Measurements from ENCODE around the gene HAPLN1. TPM values are rescaled to one million over a fixed set of nuclear protein-coding genes. Genes with fewer than 3 reads are reported as not detected.

The HAPLN1 gene
- total RNA-seq, 5 donors from 2014 or later (not counting 1 experiment from before 2014, with no cell fraction given): not detected

GRCh38 chr5:83608122-83608521 is 112.5 kb downstream of the HAPLN1 start:
- ChIA-PET POLR2A (interaction anchor here in 1 of 2 donors (0.7 kb wide), 1 partner anchor 1214 kb away, joined by 3 read pairs; no protein-coding TSS in a partner anchor), CTCF (interaction anchor here in 1 of 2 donors (0.7 kb wide), 1 partner anchor 11 kb away, joined by 3 read pairs; no protein-coding TSS in a partner anchor)
- ATAC-seq (replicated peaks in 1 of 4): no peak

DNA sequence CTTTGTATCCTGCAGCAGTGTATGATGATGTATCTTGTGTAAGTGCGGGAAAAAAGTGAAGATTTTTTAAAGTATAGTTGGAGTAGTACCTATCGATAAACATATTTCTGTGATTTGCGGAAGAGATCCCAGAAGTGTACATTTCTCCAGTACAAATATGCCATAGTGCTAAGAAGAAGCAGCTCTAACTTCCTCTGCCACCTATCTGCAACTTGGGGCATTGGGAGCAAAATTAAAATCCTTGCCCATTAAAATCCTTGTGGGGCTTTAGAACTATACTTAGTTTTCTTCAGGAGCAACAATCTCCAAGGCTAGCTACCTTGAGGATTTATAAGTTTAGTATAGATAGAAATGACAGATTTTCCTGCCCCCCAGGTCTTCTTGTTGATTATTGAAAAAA is 125.4 kb downstream of the HAPLN1 start:
- Mint-ChIP-seq H3K9me3 (no peaks in the 10 kb centered on the region), H3K4me3 (no peak overlapping the region), H3K4me1 (no peaks in the 10 kb centered on the region), H3K27me3 (no peaks in the 10 kb centered on the region), H3K27ac (no peak overlapping the region), H3K36me3 (no peaks in the 10 kb centered on the region)
- no peak overlapping the region for H3K27ac ChIP-seq (ENCODE audit: low read length)
- H3K9me3 ChIP-seq: no peaks in the 10 kb centered on the region
- H3K4me1 ChIP-seq (ENCODE audit: control insufficient read depth in 1 of 2, extremely low read depth in 1 of 2, insufficient read depth in 2 of 2, low read length in 2 of 2): no peaks in the 10 kb centered on the region
- no peaks in the 10 kb centered on the region for H3K36me3 ChIP-seq (ENCODE audit: control insufficient read depth in 2 of 2, extremely low read depth in 1 of 2, insufficient read depth in 1 of 2, low read length in 1 of 2)
- no CpG with 5 or more reads among the region's 3 CpGs for WGBS (ENCODE audit: insufficient coverage)
- no peak overlapping the region for H3K4me3 ChIP-seq (ENCODE audit: control insufficient read depth in 1 of 2, extremely low read depth in 1 of 2, low read length in 1 of 2)
- POLR2A ChIA-PET: no interaction called here
- ATAC-seq (replicated peaks in 1 of 4) (no peak), DNase-seq (no peak)
- CTCF ChIA-PET: no interaction called here
- no peaks in the 10 kb centered on the region for H3K27me3 ChIP-seq (replicated peaks in 1 of 2; ENCODE audit: control insufficient read depth in 2 of 2, extremely low read depth in 1 of 2, insufficient read depth in 2 of 2, low read length in 1 of 2)

More at GRCh38 chr5:83608122-83608521, 112.5 kb downstream of the HAPLN1 start:
- Histone ChIP-seq H3K36me3 (ENCODE audit: control insufficient read depth in 2 of 2, extremely low read depth in 1 of 2, insufficient read depth in 1 of 2, low read length in 1 of 2) (no peaks in the 10 kb centered on the region), H3K27me3 (replicated peaks in 1 of 2; ENCODE audit: control insufficient read depth in 2 of 2, extremely low read depth in 1 of 2, insufficient read depth in 2 of 2, low read length in 1 of 2) (no peaks in the 10 kb centered on the region), H3K4me3 (ENCODE audit: control insufficient read depth in 1 of 2, extremely low read depth in 1 of 2, low read length in 1 of 2) (no peak overlapping the region), H3K9me3 (no peaks in the 10 kb centered on the region), H3K4me1 (ENCODE audit: control insufficient read depth in 1 of 2, extremely low read depth in 1 of 2, insufficient read depth in 2 of 2, low read length in 2 of 2) (no peaks in the 10 kb centered on the region), H3K27ac (ENCODE audit: low read length) (no peak overlapping the region)
- Mint-ChIP-seq H3K36me3 (no peaks in the 10 kb centered on the region), H3K27me3 (peaks cover 8 to 9% of the 10 kb centered on the region in 2 donors), H3K4me3 (no peak overlapping the region), H3K4me1 (no peaks in the 10 kb centered on the region), H3K27ac (no peak overlapping the region), H3K9me3 (no peaks in the 10 kb centered on the region)
- DNase-seq: no peak
- whole genome bisulfite sequencing (ENCODE audit: insufficient coverage): 0% methylated on average over 1 of the region's 3 CpGs

DNA sequence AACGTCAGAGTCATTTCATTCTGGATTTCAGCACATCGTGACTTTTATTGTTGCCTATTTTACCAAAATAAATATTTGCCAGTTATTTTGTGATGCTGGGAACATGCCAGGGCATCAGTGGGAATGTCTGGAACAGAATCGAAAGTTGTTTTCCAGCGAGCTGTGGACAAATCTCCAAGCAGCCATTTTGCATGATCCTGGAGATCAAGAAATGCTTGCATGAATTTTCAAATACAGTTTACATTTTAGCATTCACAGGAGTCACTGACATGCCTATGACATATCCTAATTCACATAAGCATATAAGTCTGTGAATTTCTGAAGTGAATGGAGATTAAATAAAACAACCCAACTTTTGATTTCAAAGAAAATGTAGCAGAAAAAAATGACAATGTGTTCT is 129.7 kb downstream of the HAPLN1 start:
- Mint-ChIP-seq H3K27ac (no peak overlapping the region), H3K4me1 (no peaks in the 10 kb centered on the region), H3K4me3 (no peak overlapping the region), H3K36me3 (no peaks in the 10 kb centered on the region), H3K27me3 (peaks cover 0 to 3% of the 10 kb centered on the region in 2 donors), H3K9me3 (no peaks in the 10 kb centered on the region)
- Histone ChIP-seq H3K36me3 (ENCODE audit: control insufficient read depth in 2 of 2, extremely low read depth in 1 of 2, insufficient read depth in 1 of 2, low read length in 1 of 2) (no peaks in the 10 kb centered on the region), H3K4me3 (ENCODE audit: control insufficient read depth in 1 of 2, extremely low read depth in 1 of 2, low read length in 1 of 2) (no peak overlapping the region), H3K27me3 (replicated peaks in 1 of 2; ENCODE audit: control insufficient read depth in 2 of 2, extremely low read depth in 1 of 2, insufficient read depth in 2 of 2, low read length in 1 of 2) (no peaks in the 10 kb centered on the region), H3K9me3 (no peaks in the 10 kb centered on the region), H3K4me1 (ENCODE audit: control insufficient read depth in 1 of 2, extremely low read depth in 1 of 2, insufficient read depth in 2 of 2, low read length in 2 of 2) (no peaks in the 10 kb centered on the region), H3K27ac (ENCODE audit: low read length) (no peak overlapping the region)
- ATAC-seq (replicated peaks in 1 of 4): no peak
- CTCF ChIA-PET: no interaction called here
- no CpG with 5 or more reads among the region's 4 CpGs for WGBS (ENCODE audit: insufficient coverage)
- POLR2A ChIA-PET: no interaction called here
- no peak for DNase-seq

DNA sequence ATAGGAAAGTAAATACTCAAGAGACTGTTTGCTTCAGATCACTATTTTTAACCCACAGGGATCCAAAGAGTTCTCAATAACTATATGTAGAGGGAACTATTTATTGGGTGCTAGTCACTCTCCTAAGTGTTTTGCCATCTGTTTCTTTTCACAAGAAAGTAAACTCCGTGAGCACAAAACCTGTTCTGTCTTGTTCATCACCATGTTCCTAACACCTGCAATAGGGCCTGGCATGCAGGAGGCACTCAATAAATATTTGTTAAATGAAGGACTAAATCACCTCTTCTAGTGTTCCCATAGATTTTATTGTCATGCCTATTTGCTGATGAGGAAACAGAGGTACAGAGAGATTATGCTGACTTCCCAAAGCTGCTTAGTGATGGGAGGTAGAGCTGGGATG is 130.9 kb downstream of the HAPLN1 start:
- Histone ChIP-seq H3K4me1 (ENCODE audit: control insufficient read depth in 1 of 2, extremely low read depth in 1 of 2, insufficient read depth in 2 of 2, low read length in 2 of 2) (no peaks in the 10 kb centered on the region), H3K36me3 (ENCODE audit: control insufficient read depth in 2 of 2, extremely low read depth in 1 of 2, insufficient read depth in 1 of 2, low read length in 1 of 2) (no peaks in the 10 kb centered on the region), H3K27ac (ENCODE audit: low read length) (no peak overlapping the region), H3K4me3 (ENCODE audit: control insufficient read depth in 1 of 2, extremely low read depth in 1 of 2, low read length in 1 of 2) (no peak overlapping the region), H3K9me3 (no peaks in the 10 kb centered on the region), H3K27me3 (replicated peaks in 1 of 2; ENCODE audit: control insufficient read depth in 2 of 2, extremely low read depth in 1 of 2, insufficient read depth in 2 of 2, low read length in 1 of 2) (no peaks in the 10 kb centered on the region)
- POLR2A ChIA-PET: no interaction called here
- WGBS (ENCODE audit: insufficient coverage): no CpG with 5 or more reads among the region's 1 CpG
- CTCF ChIA-PET: no interaction called here
- Mint-ChIP-seq H3K9me3 (no peaks in the 10 kb centered on the region), H3K4me3 (no peak overlapping the region), H3K27me3 (peaks cover 0 to 3% of the 10 kb centered on the region in 2 donors), H3K4me1 (no peaks in the 10 kb centered on the region), H3K27ac (no peak overlapping the region), H3K36me3 (no peaks in the 10 kb centered on the region)
- DNase-seq: no peak
- no peak for ATAC-seq (replicated peaks in 1 of 4)

Other genes starting within 250 kb of the HAPLN1 start
- 1 to 10 TPM in 2 of 5 donors, under 1 TPM in 3; 0.39 to 1.7 (median 0.68) TPM for gene VCAN, start 249.1 kb downstream of the HAPLN1 start, total RNA-seq